H9 (cell line): ENCODE data around the gene FSIP1. TPM values are rescaled to one million over a fixed set of nuclear protein-coding genes. Genes with fewer than 3 reads are reported as not detected.

Experiments used
- DNase-seq: peaks from one replicate; pipeline ENCODE4 v3.0.0-alpha.2; 2017
- H2AFZ ChIP-seq: one replicate; pipeline ENCODE4 v1.6.1; 2013; ENCODE audit warnings: mild to moderate bottlenecking, low read length, control low read depth, moderate library complexity
- H2AK5ac ChIP-seq: 2 replicates; pipeline ENCODE4 v1.6.1; 2013; ENCODE audit warnings: low read length, control low read depth, mixed read lengths; ENCODE audit not compliant: insufficient read length
- H2BK120ac ChIP-seq: one replicate; pipeline ENCODE4 v1.6.1; 2013; ENCODE audit warnings: low read depth, mild to moderate bottlenecking, low read length, control low read depth, inconsistent platforms; ENCODE audit not compliant: poor library complexity, severe bottlenecking
- H2BK12ac ChIP-seq: 2 replicates; pipeline ENCODE4 v1.6.1; 2013; ENCODE audit warnings: low read length, control low read depth, mixed read lengths, low read depth; ENCODE audit not compliant: insufficient read length
- H2BK15ac ChIP-seq: 2 replicates; pipeline ENCODE4 v1.6.1; 2013; ENCODE audit warnings: low read depth, low read length, control low read depth
- H2BK20ac ChIP-seq: one replicate; pipeline ENCODE4 v1.6.1; 2013; ENCODE audit warnings: low read depth, mild to moderate bottlenecking, low read length, control low read depth, inconsistent platforms; ENCODE audit not compliant: poor library complexity, severe bottlenecking
- H2BK5ac ChIP-seq: 2 replicates; pipeline ENCODE4 v1.6.1; 2013; ENCODE audit warnings: low read length, control low read depth, mixed read lengths; ENCODE audit not compliant: insufficient read length
- H3K14ac ChIP-seq: 2 replicates; pipeline ENCODE4 v1.6.1; 2013; ENCODE audit warnings: low read length, control low read depth; ENCODE audit not compliant: insufficient read depth
- H3K18ac ChIP-seq: 2 replicates; pipeline ENCODE4 v1.6.1; 2013; ENCODE audit warnings: low read depth, mild to moderate bottlenecking, mixed read lengths, low read length, control low read depth; ENCODE audit not compliant: insufficient read length
- H3K23ac ChIP-seq: 2 replicates; pipeline ENCODE4 v1.6.1; 2013; ENCODE audit warnings: low read length, control low read depth, mixed read lengths, low read depth; ENCODE audit not compliant: insufficient read length
- H3K23me2 ChIP-seq: 2 replicates; pipeline ENCODE4 v1.6.1; 2013; ENCODE audit warnings: low read depth, mild to moderate bottlenecking, mixed read lengths, low read length, control low read depth; ENCODE audit not compliant: insufficient read length, poor library complexity, severe bottlenecking
- H3K27ac ChIP-seq: 2 replicates; pipeline ENCODE4 v1.5.1; 2013; ENCODE audit warnings: low read length, control low read depth, mixed read lengths, low read depth; ENCODE audit not compliant: insufficient read length
- H3K27me3 ChIP-seq: 2 replicates; pipeline ENCODE4 v1.6.1; 2013; ENCODE audit warnings: low read length, control low read depth, inconsistent platforms; ENCODE audit not compliant: insufficient read depth
- H3K4ac ChIP-seq: 2 replicates; pipeline ENCODE4 v1.6.1; 2013; ENCODE audit warnings: low read depth, mild to moderate bottlenecking, control low read depth, inconsistent platforms, low read length, moderate library complexity
- H3K4me1 ChIP-seq: 2 replicates; pipeline ENCODE4 v1.6.1; 2013; ENCODE audit warnings: low read length, control low read depth, inconsistent platforms; ENCODE audit not compliant: insufficient read depth
- H3K4me2 ChIP-seq: 2 replicates; pipeline ENCODE4 v1.6.1; 2013; ENCODE audit warnings: low read length, control low read depth, mixed read lengths; ENCODE audit not compliant: insufficient read length, insufficient read depth
- H3K56ac ChIP-seq: 2 replicates; pipeline ENCODE4 v1.6.1; 2013; ENCODE audit warnings: low read depth, mild to moderate bottlenecking, mixed read lengths, low read length, control low read depth; ENCODE audit not compliant: insufficient read length
- H3K79me1 ChIP-seq: 2 replicates; pipeline ENCODE4 v1.6.1; 2013; ENCODE audit warnings: low read depth, mild to moderate bottlenecking, moderate library complexity, low read length, control low read depth, inconsistent platforms; ENCODE audit not compliant: insufficient read depth, poor library complexity, severe bottlenecking
- H3K79me2 ChIP-seq: 2 replicates; pipeline ENCODE4 v1.6.1; 2013; ENCODE audit warnings: low read length, control low read depth, inconsistent platforms; ENCODE audit not compliant: insufficient read depth
- H3K9ac ChIP-seq: 2 replicates; pipeline ENCODE4 v1.6.1; 2013; ENCODE audit warnings: low read length, control low read depth, mixed read lengths; ENCODE audit not compliant: insufficient read length; ENCODE audit errors: extremely low read depth
- H3K9me3 ChIP-seq: one replicate; pipeline ENCODE4 v1.6.1; 2013; ENCODE audit warnings: low read depth, low read length, inconsistent platforms; ENCODE audit not compliant: control insufficient read depth
- H3T11ph ChIP-seq: one replicate; pipeline ENCODE4 v1.6.1; 2013; ENCODE audit warnings: mild to moderate bottlenecking, low read length, control low read depth, inconsistent platforms
- H4K20me1 ChIP-seq: one replicate; pipeline ENCODE4 v1.6.1; 2013; ENCODE audit not compliant: control insufficient read depth, insufficient read length, insufficient read depth
- H4K5ac ChIP-seq: 2 replicates; pipeline ENCODE4 v1.6.1; 2013; ENCODE audit warnings: low read depth, mild to moderate bottlenecking, mixed read lengths, low read length, control low read depth; ENCODE audit not compliant: insufficient read length
- H4K8ac ChIP-seq: replicated peaks from 2 replicates; pipeline ENCODE4 v1.6.1; 2013; ENCODE audit warnings: low read length, control low read depth, mixed read lengths, low read depth; ENCODE audit not compliant: insufficient read length
- H4K91ac ChIP-seq: 2 replicates; pipeline ENCODE4 v1.6.1; 2013; ENCODE audit warnings: low read depth, mild to moderate bottlenecking, moderate library complexity, mixed read lengths, low read length, control low read depth; ENCODE audit not compliant: insufficient read length
- H3K27ac Mint-ChIP-seq, 3 experiments: 2 replicates in 2 of 3; 3 replicates in 1 of 3; pipeline ENCODE4 v1.8.0; 2020 to 2021; ENCODE audit warnings: mixed read lengths in 3 of 3, mild to moderate bottlenecking in 1 of 3, moderate library complexity in 1 of 3
- H3K27me3 Mint-ChIP-seq: 2 replicates; pipeline ENCODE4 v1.8.0; 2021; ENCODE audit warnings: low read depth, mild to moderate bottlenecking, moderate library complexity, mixed read lengths
- H3K36me3 Mint-ChIP-seq, 3 experiments: 2 replicates in 2 of 3; 3 replicates in 1 of 3; pipeline ENCODE4 v1.8.0; 2020 to 2021; ENCODE audit warnings: low read depth in 3 of 3, mixed read lengths in 3 of 3; ENCODE audit not compliant: insufficient read depth in 1 of 3
- H3K4me1 Mint-ChIP-seq, 2 experiments: 2 replicates each; pipeline ENCODE4 v1.8.0; 2020; ENCODE audit warnings: mixed read lengths in 2 of 2
- H3K4me3 Mint-ChIP-seq, 2 experiments: 2 replicates in 1 of 2; 3 replicates in 1 of 2; pipeline ENCODE4 v1.8.0; 2020 to 2021; ENCODE audit warnings: mild to moderate bottlenecking in 2 of 2, mixed read lengths in 2 of 2, moderate library complexity in 1 of 2
- H3K9me3 Mint-ChIP-seq, 2 experiments: 2 replicates in 1 of 2; 3 replicates in 1 of 2; pipeline ENCODE4 v1.8.0; 2020; ENCODE audit warnings: mild to moderate bottlenecking in 2 of 2, mixed read lengths in 2 of 2, moderate library complexity in 1 of 2
- WGBS: extraction: QIAGEN DNeasy Blood & Tissue Kit; methylation state at CpG from one replicate; pipeline ENCODE4 v1.1.7; 2013; ENCODE audit warnings: missing lambda C conversion rate, low lambda C conversion rate, mixed read lengths; ENCODE audit not compliant: insufficient read length; ENCODE audit errors: extremely low coverage; 5-methylcytosine and 5-hydroxymethylcytosine counted together
- total RNA-seq: library from RNA; stranded (reverse); gene quantifications from 2 replicates; pipeline ENCODE4 v1.2.1, GENCODE V29; 2021
- TF ChIP-seq, protein P1 (sequence below): fragments of 200-600 bp; sonication (generic); conservative IDR thresholded peaks from 3 replicates; pipeline ENCODE4 v1.8.0; 2021; ENCODE audit warnings: antibody characterized with exemption, mild to moderate bottlenecking

Gene FSIP1
- total RNA-seq, 1 experiment from 2014 or later: 0.96 TPM

- Histone ChIP-seq H2BK15ac (no peak overlapping the region), H3K56ac (no peak overlapping the region), H3K23me2 (no peaks in the 10 kb centered on the region), H3K4me2 (no peak overlapping the region), H2AFZ (no peak overlapping the region), H3K9me3 (no peaks in the 10 kb centered on the region), H3K14ac (no peak overlapping the region), H4K91ac (no peak overlapping the region), H2BK20ac (no peak overlapping the region), H2BK12ac (no peak overlapping the region), H2AK5ac (no peak overlapping the region), H3K9ac (no peak overlapping the region), H3K79me2 (no peaks in the 10 kb centered on the region), H4K5ac (no peak overlapping the region), H2BK120ac (no peak overlapping the region), H3K4me1 (no peaks in the 10 kb centered on the region), H4K20me1 (no peaks in the 10 kb centered on the region), H3K27me3 (no peaks in the 10 kb centered on the region), H2BK5ac (no peak overlapping the region), H3K4ac (no peak overlapping the region), H3T11ph (no peak overlapping the region), H3K27ac (no peak overlapping the region), H4K8ac (no peak overlapping the region), H3K18ac (no peak overlapping the region), H3K79me1 (no peaks in the 10 kb centered on the region), H3K23ac (no peak overlapping the region)
- H3K4me1 Mint-ChIP-seq: peaks cover 0 to 4% of the 10 kb centered on the region in 2 experiments; a peak in 1 of 4 replicates
- WGBS: no CpG with 5 or more reads among the region's 6 CpGs
- no peak overlapping the region for H3K4me3 Mint-ChIP-seq
- no peaks in the 10 kb centered on the region for H3K27me3 Mint-ChIP-seq
- no peak overlapping the region; a peak in 1 of 7 replicates for H3K27ac Mint-ChIP-seq
- no peak for DNase-seq
- no peaks in the 10 kb centered on the region for H3K9me3 Mint-ChIP-seq
- no peaks in the 10 kb centered on the region for H3K36me3 Mint-ChIP-seq
- TF ChIP-seq, protein P1, sequence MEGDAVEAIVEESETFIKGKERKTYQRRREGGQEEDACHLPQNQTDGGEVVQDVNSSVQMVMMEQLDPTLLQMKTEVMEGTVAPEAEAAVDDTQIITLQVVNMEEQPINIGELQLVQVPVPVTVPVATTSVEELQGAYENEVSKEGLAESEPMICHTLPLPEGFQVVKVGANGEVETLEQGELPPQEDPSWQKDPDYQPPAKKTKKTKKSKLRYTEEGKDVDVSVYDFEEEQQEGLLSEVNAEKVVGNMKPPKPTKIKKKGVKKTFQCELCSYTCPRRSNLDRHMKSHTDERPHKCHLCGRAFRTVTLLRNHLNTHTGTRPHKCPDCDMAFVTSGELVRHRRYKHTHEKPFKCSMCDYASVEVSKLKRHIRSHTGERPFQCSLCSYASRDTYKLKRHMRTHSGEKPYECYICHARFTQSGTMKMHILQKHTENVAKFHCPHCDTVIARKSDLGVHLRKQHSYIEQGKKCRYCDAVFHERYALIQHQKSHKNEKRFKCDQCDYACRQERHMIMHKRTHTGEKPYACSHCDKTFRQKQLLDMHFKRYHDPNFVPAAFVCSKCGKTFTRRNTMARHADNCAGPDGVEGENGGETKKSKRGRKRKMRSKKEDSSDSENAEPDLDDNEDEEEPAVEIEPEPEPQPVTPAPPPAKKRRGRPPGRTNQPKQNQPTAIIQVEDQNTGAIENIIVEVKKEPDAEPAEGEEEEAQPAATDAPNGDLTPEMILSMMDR: no peak
Measured at GRCh38 chr15:39721893-39722292, 60.7 kb downstream of the FSIP1 start.
